WTC11 (cell line): Measurements from ENCODE around the gene TMEM135. TPM values are rescaled to one million over a fixed set of nuclear protein-coding genes. Genes with fewer than 3 reads are reported as not detected.

Experiments
- ATAC-seq: fragments of 200-7000 bp; cut with Tn5 transposase; 2 replicates; pipeline ENCODE4 v1.10.0; 2021; ENCODE audit warnings: mild to moderate bottlenecking, moderate library complexity
- CTCF ChIA-PET: fragments of 300-600 bp; sonication (Branson Sonifier 250); formaldehyde crosslinking; loops from one replicate; lab custom pipeline; 2021; ENCODE audit warnings: antibody characterized with exemption; lab: Charles Lee
- POLR2A ChIA-PET: fragments of 350-600 bp; sonication (Branson Sonifier 250); formaldehyde crosslinking; loops from one replicate; lab custom pipeline; 2021; ENCODE audit warnings: antibody characterized with exemption; lab: Charles Lee
- DNase-seq: peaks from one replicate; pipeline ENCODE4 v3.0.0; 2021; ENCODE audit warnings: low spot score
- H3K27ac Mint-ChIP-seq: 2 replicates; pipeline ENCODE4 v1.8.0; 2021; ENCODE audit warnings: mixed read lengths
- H3K27me3 Mint-ChIP-seq: 2 replicates; pipeline ENCODE4 v1.8.0; 2021; ENCODE audit warnings: low read depth, mild to moderate bottlenecking, moderate library complexity, mixed read lengths
- H3K36me3 Mint-ChIP-seq: 2 replicates; pipeline ENCODE4 v1.8.0; 2021; ENCODE audit warnings: mixed read lengths
- H3K4me1 Mint-ChIP-seq: 2 replicates; pipeline ENCODE4 v1.8.0; 2022; ENCODE audit warnings: mixed read lengths
- H3K4me3 Mint-ChIP-seq: 2 replicates; pipeline ENCODE4 v1.8.0; 2021; ENCODE audit warnings: mild to moderate bottlenecking, moderate library complexity, mixed read lengths
- H3K9me3 Mint-ChIP-seq: 2 replicates; pipeline ENCODE4 v1.8.0; 2021; ENCODE audit warnings: mixed read lengths
- ARID4B ChIP-seq: sonication (generic); formaldehyde crosslinking; IDR thresholded peaks from 2 replicates; pipeline ENCODE4 v1.8.0; 2023; ENCODE audit warnings: missing genetic modification reagents, mild to moderate bottlenecking, borderline replicate concordance
- ATF1 ChIP-seq: sonication (generic); formaldehyde crosslinking; IDR thresholded peaks from 2 replicates; pipeline ENCODE4 v1.8.1; 2023; ENCODE audit warnings: mild to moderate bottlenecking, moderate library complexity, missing genetic modification reagents
- CDX4 ChIP-seq: fragments of 250-450 bp; sonication (Bioruptor Pico); IDR thresholded peaks from 2 replicates; pipeline ENCODE4 v1.9.0; 2021; ENCODE audit warnings: moderate library complexity, mild to moderate bottlenecking, inconsistent platforms, borderline replicate concordance
- CREM ChIP-seq: sonication (generic); formaldehyde crosslinking; IDR thresholded peaks from 2 replicates; pipeline ENCODE4 v1.8.1; 2022; ENCODE audit warnings: mild to moderate bottlenecking, missing genetic modification reagents, moderate library complexity
- E2F1 ChIP-seq: sonication (generic); formaldehyde crosslinking; IDR thresholded peaks from 2 replicates; pipeline ENCODE4 v1.8.0; 2022; ENCODE audit warnings: mild to moderate bottlenecking, missing genetic modification reagents
- FOXJ3 ChIP-seq: sonication (generic); formaldehyde crosslinking; IDR thresholded peaks from 2 replicates; pipeline ENCODE4 v1.9.0; 2021; ENCODE audit warnings: missing genetic modification reagents, mild to moderate bottlenecking, borderline replicate concordance
- FOXP1 ChIP-seq: sonication (generic); formaldehyde crosslinking; IDR thresholded peaks from 2 replicates; pipeline ENCODE4 v1.8.0; 2022; ENCODE audit warnings: missing genetic modification reagents, mild to moderate bottlenecking, moderate library complexity, borderline replicate concordance
- HMGA2 ChIP-seq: fragments of 250-450 bp; sonication (Bioruptor Pico); IDR thresholded peaks from 2 replicates; pipeline ENCODE4 v1.4.0; 2021; ENCODE audit warnings: mild to moderate bottlenecking, moderate library complexity
- HMGXB4 ChIP-seq: sonication (generic); formaldehyde crosslinking; IDR thresholded peaks from 2 replicates; pipeline ENCODE4 v1.8.1; 2023; ENCODE audit warnings: mild to moderate bottlenecking, moderate library complexity, missing genetic modification reagents
- MAX ChIP-seq: sonication (generic); formaldehyde crosslinking; IDR thresholded peaks from 2 replicates; pipeline ENCODE4 v1.8.0; 2022; ENCODE audit warnings: mild to moderate bottlenecking, missing genetic modification reagents
- NFYB ChIP-seq: sonication (generic); formaldehyde crosslinking; conservative IDR thresholded peaks from 2 replicates; pipeline ENCODE4 v1.8.0; 2022; ENCODE audit warnings: low read depth, missing genetic modification reagents
- RELA ChIP-seq: sonication (generic); formaldehyde crosslinking; IDR thresholded peaks from 2 replicates; pipeline ENCODE4 v1.8.1; 2022; ENCODE audit warnings: missing genetic modification reagents, mild to moderate bottlenecking, borderline replicate concordance
- SMAD3 ChIP-seq: sonication (generic); formaldehyde crosslinking; IDR thresholded peaks from 2 replicates; pipeline ENCODE4 v1.8.0; 2022; ENCODE audit warnings: missing genetic modification reagents, mild to moderate bottlenecking, borderline replicate concordance
- SP1 ChIP-seq: sonication (generic); formaldehyde crosslinking; conservative IDR thresholded peaks from 2 replicates; pipeline ENCODE4 v1.8.1; 2022; ENCODE audit warnings: missing genetic modification reagents
- ZNF121 ChIP-seq: sonication (generic); formaldehyde crosslinking; IDR thresholded peaks from 2 replicates; pipeline ENCODE4 v1.8.0; 2023; ENCODE audit warnings: missing genetic modification reagents
- ZNF317 ChIP-seq: sonication (generic); formaldehyde crosslinking; IDR thresholded peaks from 2 replicates; pipeline ENCODE4 v1.8.1; 2023; ENCODE audit warnings: low read depth, mild to moderate bottlenecking, moderate library complexity, missing genetic modification reagents, borderline replicate concordance
- ZNF512 ChIP-seq: sonication (generic); formaldehyde crosslinking; IDR thresholded peaks from 2 replicates; pipeline ENCODE4 v1.8.1; 2022; ENCODE audit warnings: missing genetic modification reagents, borderline replicate concordance
- total RNA-seq: library from RNA; stranded (reverse); gene quantifications from 3 replicates; pipeline ENCODE4 v1.2.3, GENCODE V29; 2021
- TF ChIP-seq, protein P1 (sequence below): sonication (generic); formaldehyde crosslinking; IDR thresholded peaks from 2 replicates; pipeline ENCODE4 v1.8.1; 2022; ENCODE audit warnings: mild to moderate bottlenecking, moderate library complexity, missing genetic modification reagents
- TF ChIP-seq, protein P2 (sequence below): sonication (generic); formaldehyde crosslinking; IDR thresholded peaks from 2 replicates; pipeline ENCODE4 v1.8.0; 2022; ENCODE audit warnings: mild to moderate bottlenecking, missing genetic modification reagents
- TF ChIP-seq, protein P3 (sequence below): sonication (generic); formaldehyde crosslinking; IDR thresholded peaks from 2 replicates; pipeline ENCODE4 v1.8.1; 2023; ENCODE audit warnings: mild to moderate bottlenecking, missing genetic modification reagents, moderate library complexity

The TMEM135 gene
- total RNA-seq, 1 experiment from 2014 or later, result 35.8 TPM

- Mint-ChIP-seq H3K9me3 (no peaks in the 10 kb centered on the region), H3K27ac (no peak overlapping the region), H3K36me3 (no peaks in the 10 kb centered on the region), H3K27me3 (no peaks in the 10 kb centered on the region), H3K4me3 (no peak overlapping the region), H3K4me1 (peaks cover 7% of the 10 kb centered on the region; the same call in 1 of the 2 replicates)
- no peak for ATAC-seq
- ChIA-PET POLR2A (no interaction called here), CTCF (no interaction called here)
- TF ChIP-seq E2F1 (CRISPR knock-in tag), result no peak
- TF ChIP-seq RELA (CRISPR knock-in tag), result no peak
- TF ChIP-seq CDX4, result no peak
- TF ChIP-seq FOXJ3 (CRISPR knock-in tag), result no peak
- TF ChIP-seq HMGA2 (CRISPR knock-in tag), result no peak
- no peak for DNase-seq
These were observed 186.1 kb downstream of the TMEM135 start for GRCh38 chr11:87223816-87224215.

DNA sequence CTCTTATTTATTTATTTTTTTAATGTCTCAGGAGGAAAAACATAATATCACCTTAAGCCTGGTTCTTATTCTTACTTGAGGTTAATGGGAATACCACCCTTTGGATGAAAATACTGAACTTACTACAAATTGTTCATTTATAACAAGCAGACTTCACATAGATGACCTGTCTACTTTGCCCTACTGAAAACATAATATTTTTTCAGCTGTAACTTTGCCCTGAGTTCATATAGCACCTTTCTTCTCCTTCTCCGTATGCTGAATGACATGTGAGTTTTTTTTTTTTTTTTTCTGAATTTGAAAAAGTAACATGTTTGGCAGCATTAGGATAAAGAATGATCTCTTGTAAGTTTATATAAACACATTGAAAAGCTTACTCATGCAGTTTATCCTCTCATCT lies 186.8 kb downstream of the TMEM135 start:
- H3K4me3 Mint-ChIP-seq, result no peak overlapping the region
- ChIA-PET POLR2A (no interaction called here), CTCF (interaction anchor here (1.5 kb wide), 1 partner anchor 229 kb away, joined by 3 read pairs; no protein-coding TSS in a partner anchor)
- H3K4me1 Mint-ChIP-seq, result peaks cover 3% of the 10 kb centered on the region; the same call in 1 of the 2 replicates
- no peaks in the 10 kb centered on the region for H3K9me3 Mint-ChIP-seq
- no peak for ATAC-seq
- H3K27me3 Mint-ChIP-seq, result no peaks in the 10 kb centered on the region
- no peak overlapping the region for H3K27ac Mint-ChIP-seq
- no peaks in the 10 kb centered on the region for H3K36me3 Mint-ChIP-seq
- no peak for DNase-seq
- no peak for TF ChIP-seq FOXJ3 (CRISPR knock-in tag)
- TF ChIP-seq ZNF317 (CRISPR knock-in tag), result no peak
- TF ChIP-seq, protein P1, sequence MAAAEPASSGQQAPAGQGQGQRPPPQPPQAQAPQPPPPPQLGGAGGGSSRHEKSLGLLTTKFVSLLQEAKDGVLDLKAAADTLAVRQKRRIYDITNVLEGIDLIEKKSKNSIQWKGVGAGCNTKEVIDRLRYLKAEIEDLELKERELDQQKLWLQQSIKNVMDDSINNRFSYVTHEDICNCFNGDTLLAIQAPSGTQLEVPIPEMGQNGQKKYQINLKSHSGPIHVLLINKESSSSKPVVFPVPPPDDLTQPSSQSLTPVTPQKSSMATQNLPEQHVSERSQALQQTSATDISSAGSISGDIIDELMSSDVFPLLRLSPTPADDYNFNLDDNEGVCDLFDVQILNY, result no peak
- TF ChIP-seq HMGXB4 (CRISPR knock-in tag), result no peak
- TF ChIP-seq SP1 (CRISPR knock-in tag), result no peak
- TF ChIP-seq NFYB (CRISPR knock-in tag), result no peak
- no peak for TF ChIP-seq ZNF512 (CRISPR knock-in tag)
- TF ChIP-seq MAX (CRISPR knock-in tag), result no peak
- no peak for TF ChIP-seq CREM
- no peak for TF ChIP-seq ARID4B
- no peak for TF ChIP-seq ATF1
- TF ChIP-seq, protein P2, sequence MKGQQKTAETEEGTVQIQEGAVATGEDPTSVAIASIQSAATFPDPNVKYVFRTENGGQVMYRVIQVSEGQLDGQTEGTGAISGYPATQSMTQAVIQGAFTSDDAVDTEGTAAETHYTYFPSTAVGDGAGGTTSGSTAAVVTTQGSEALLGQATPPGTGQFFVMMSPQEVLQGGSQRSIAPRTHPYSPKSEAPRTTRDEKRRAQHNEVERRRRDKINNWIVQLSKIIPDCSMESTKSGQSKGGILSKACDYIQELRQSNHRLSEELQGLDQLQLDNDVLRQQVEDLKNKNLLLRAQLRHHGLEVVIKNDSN, result no peak
- TF ChIP-seq, protein P3, sequence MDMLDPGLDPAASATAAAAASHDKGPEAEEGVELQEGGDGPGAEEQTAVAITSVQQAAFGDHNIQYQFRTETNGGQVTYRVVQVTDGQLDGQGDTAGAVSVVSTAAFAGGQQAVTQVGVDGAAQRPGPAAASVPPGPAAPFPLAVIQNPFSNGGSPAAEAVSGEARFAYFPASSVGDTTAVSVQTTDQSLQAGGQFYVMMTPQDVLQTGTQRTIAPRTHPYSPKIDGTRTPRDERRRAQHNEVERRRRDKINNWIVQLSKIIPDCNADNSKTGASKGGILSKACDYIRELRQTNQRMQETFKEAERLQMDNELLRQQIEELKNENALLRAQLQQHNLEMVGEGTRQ (CRISPR knock-in tag), result no peak
- no peak for TF ChIP-seq ZNF121 (CRISPR knock-in tag)
- TF ChIP-seq SMAD3 (CRISPR knock-in tag), result no peak
- TF ChIP-seq FOXP1, result no peak
- TF ChIP-seq CDX4, result no peak
